Transverse colon (tissue), 1 donor: ENCODE results near the gene MBOAT2.

Experiments used
- EP300 ChIP-seq: sonication (generic); formaldehyde crosslinking; IDR thresholded peaks from one replicate; pipeline ENCODE4 v1.6.1; 2017; ENCODE audit warnings: antibody characterized with exemption, low read depth
- POLR2A ChIP-seq: fragments of 450-650 bp; IDR thresholded peaks from one replicate; pipeline ENCODE4 v1.6.1; 2016; ENCODE audit warnings: antibody characterized with exemption, mild to moderate bottlenecking, moderate library complexity

DNA sequence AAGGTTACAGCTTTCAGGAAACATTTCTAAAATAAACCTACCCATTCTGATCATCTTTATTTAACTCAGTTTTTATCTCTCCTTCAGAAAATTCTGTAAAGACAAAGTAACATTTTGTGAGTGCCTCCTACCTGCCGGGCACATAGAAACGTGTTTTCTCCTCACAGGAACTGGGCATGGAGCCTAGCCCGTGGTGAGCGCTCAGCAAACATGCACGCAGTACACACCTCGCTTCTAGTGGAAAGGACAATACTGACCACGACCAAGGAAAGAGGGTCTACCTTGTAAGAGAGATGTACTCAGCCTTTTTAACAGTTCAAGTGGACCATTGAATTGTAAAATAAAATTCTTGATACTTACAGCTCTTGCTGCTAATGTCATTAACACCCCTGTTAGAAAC, 141.3 kb downstream of the MBOAT2 start:
- TF ChIP-seq POLR2A: no peak
- TF ChIP-seq EP300: no peak
